Loucy (cell line): ENCODE measurements around the gene UNC50.

Experiments used
- CTCF ChIP-seq: fragments of 200-600 bp; sonication (generic); conservative IDR thresholded peaks from 2 replicates; pipeline ENCODE4 v1.5.1; 2014; ENCODE audit warnings: mild to moderate bottlenecking, antibody characterized with exemption, low read length
- EZH2phosphoT487 ChIP-seq: fragments of 200-600 bp; IDR thresholded peaks from 2 replicates; pipeline ENCODE4 v1.6.1; 2018; ENCODE audit warnings: antibody characterized with exemption, mild to moderate bottlenecking, moderate library complexity, borderline replicate concordance

- TF ChIP-seq CTCF (no peak), EZH2phosphoT487 (no peak)
Measured at GRCh38 chr2:98607741-98608115, 661 bp upstream of the UNC50 start.
